ENCODE measurements around the gene WDR31.
A peak's percentile ranks its signal among the peaks of the same experiment; 100 is the strongest.

The WDR31 gene

GRCh38 chr9:113343732-113344231 is 3.7 kb upstream of the WDR31 start (continued):
- no peak for TF ChIP-seq ZNF223 (tag by site-specific recombination; IDR thresholded peaks at IDR 0.05)
- TF ChIP-seq, protein P1, sequence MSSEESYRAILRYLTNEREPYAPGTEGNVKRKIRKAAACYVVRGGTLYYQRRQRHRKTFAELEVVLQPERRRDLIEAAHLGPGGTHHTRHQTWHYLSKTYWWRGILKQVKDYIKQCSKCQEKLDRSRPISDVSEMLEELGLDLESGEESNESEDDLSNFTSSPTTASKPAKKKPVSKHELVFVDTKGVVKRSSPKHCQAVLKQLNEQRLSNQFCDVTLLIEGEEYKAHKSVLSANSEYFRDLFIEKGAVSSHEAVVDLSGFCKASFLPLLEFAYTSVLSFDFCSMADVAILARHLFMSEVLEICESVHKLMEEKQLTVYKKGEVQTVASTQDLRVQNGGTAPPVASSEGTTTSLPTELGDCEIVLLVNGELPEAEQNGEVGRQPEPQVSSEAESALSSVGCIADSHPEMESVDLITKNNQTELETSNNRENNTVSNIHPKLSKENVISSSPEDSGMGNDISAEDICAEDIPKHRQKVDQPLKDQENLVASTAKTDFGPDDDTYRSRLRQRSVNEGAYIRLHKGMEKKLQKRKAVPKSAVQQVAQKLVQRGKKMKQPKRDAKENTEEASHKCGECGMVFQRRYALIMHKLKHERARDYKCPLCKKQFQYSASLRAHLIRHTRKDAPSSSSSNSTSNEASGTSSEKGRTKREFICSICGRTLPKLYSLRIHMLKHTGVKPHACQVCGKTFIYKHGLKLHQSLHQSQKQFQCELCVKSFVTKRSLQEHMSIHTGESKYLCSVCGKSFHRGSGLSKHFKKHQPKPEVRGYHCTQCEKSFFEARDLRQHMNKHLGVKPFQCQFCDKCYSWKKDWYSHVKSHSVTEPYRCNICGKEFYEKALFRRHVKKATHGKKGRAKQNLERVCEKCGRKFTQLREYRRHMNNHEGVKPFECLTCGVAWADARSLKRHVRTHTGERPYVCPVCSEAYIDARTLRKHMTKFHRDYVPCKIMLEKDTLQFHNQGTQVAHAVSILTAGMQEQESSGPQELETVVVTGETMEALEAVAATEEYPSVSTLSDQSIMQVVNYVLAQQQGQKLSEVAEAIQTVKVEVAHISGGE (tag by site-specific recombination; conservative IDR thresholded peaks at IDR 0.05; ENCODE audit: low read depth), result no peak
- TF ChIP-seq OSR2 (tag by site-specific recombination; IDR thresholded peaks at IDR 0.05), result peak; percentile 35; the same call in 1 of the 2 replicates
- no peak for TF ChIP-seq ZNF707 (tag by site-specific recombination; IDR thresholded peaks at IDR 0.05)
- peak; percentile 9; the same call in 1 of the 2 replicates for TF ChIP-seq SP2 (tag by site-specific recombination; IDR thresholded peaks at IDR 0.05)
- TF ChIP-seq ZBTB20 (tag by site-specific recombination; IDR thresholded peaks at IDR 0.05), result peak; percentile 24; the same call in 1 of the 2 replicates
- no peak for TF ChIP-seq SALL2 (tag by site-specific recombination; IDR thresholded peaks at IDR 0.05; ENCODE audit: borderline replicate concordance)
- TF ChIP-seq, protein P2, sequence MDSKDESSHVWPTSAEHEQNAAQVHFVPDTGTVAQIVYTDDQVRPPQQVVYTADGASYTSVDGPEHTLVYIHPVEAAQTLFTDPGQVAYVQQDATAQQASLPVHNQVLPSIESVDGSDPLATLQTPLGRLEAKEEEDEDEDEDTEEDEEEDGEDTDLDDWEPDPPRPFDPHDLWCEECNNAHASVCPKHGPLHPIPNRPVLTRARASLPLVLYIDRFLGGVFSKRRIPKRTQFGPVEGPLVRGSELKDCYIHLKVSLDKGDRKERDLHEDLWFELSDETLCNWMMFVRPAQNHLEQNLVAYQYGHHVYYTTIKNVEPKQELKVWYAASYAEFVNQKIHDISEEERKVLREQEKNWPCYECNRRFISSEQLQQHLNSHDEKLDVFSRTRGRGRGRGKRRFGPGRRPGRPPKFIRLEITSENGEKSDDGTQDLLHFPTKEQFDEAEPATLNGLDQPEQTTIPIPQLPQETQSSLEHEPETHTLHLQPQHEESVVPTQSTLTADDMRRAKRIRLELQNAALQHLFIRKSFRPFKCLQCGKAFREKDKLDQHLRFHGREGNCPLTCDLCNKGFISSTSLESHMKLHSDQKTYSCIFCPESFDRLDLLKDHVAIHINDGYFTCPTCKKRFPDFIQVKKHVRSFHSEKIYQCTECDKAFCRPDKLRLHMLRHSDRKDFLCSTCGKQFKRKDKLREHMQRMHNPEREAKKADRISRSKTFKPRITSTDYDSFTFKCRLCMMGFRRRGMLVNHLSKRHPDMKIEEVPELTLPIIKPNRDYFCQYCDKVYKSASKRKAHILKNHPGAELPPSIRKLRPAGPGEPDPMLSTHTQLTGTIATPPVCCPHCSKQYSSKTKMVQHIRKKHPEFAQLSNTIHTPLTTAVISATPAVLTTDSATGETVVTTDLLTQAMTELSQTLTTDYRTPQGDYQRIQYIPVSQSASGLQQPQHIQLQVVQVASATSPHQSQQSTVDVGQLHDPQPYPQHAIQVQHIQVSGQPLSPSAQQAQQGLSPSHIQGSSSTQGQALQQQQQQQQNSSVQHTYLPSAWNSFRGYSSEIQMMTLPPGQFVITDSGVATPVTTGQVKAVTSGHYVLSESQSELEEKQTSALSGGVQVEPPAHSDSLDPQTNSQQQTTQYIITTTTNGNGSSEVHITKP (tag by site-specific recombination; IDR thresholded peaks at IDR 0.05), result peak; percentile 90
- no peak for TF ChIP-seq ZNF114 (tag by site-specific recombination; IDR thresholded peaks at IDR 0.05)
- no peak for TF ChIP-seq ZNF48 (tag by site-specific recombination; IDR thresholded peaks at IDR 0.05)
- TF ChIP-seq, protein P3, sequence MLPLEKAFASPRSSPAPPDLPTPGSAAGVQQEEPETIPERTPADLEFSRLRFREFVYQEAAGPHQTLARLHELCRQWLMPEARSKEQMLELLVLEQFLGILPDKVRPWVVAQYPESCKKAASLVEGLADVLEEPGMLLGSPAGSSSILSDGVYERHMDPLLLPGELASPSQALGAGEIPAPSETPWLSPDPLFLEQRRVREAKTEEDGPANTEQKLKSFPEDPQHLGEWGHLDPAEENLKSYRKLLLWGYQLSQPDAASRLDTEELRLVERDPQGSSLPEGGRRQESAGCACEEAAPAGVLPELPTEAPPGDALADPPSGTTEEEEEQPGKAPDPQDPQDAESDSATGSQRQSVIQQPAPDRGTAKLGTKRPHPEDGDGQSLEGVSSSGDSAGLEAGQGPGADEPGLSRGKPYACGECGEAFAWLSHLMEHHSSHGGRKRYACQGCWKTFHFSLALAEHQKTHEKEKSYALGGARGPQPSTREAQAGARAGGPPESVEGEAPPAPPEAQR (tag by site-specific recombination; IDR thresholded peaks at IDR 0.05), result no peak
- no peak for TF ChIP-seq ZNF488 (tag by site-specific recombination; IDR thresholded peaks at IDR 0.05)
- TF ChIP-seq BCL11A (tag by site-specific recombination; IDR thresholded peaks at IDR 0.05; ENCODE audit: low read depth), result no peak
- TF ChIP-seq ZNF37A (tag by site-specific recombination; IDR thresholded peaks at IDR 0.05), result no peak
- no peak for TF ChIP-seq ZNF510 (tag by site-specific recombination; IDR thresholded peaks at IDR 0.05; ENCODE audit: insufficient replicate concordance)
- no peak for TF ChIP-seq ZNF391 (tag by site-specific recombination; IDR thresholded peaks at IDR 0.05; ENCODE audit: borderline replicate concordance, low read depth)
- no peak for TF ChIP-seq ELK4 (IDR thresholded peaks at IDR 0.05; ENCODE audit: borderline replicate concordance, low read depth, low read length)
- TF ChIP-seq ZNF558 (tag by site-specific recombination; IDR thresholded peaks at IDR 0.05), result no peak
- no peak for TF ChIP-seq KLF16 (tag by site-specific recombination; IDR thresholded peaks at IDR 0.05)
- TF ChIP-seq ZNF302 (tag by site-specific recombination; IDR thresholded peaks at IDR 0.05; ENCODE audit: low read depth), result no peak
- TF ChIP-seq ZNF747 (tag by site-specific recombination; IDR thresholded peaks at IDR 0.05), result no peak
- no peak for TF ChIP-seq ZNF248 (tag by site-specific recombination; IDR thresholded peaks at IDR 0.05)

Measured in HEK293 (cell line).